ENCODE results near the gene ASNS.

DNA sequence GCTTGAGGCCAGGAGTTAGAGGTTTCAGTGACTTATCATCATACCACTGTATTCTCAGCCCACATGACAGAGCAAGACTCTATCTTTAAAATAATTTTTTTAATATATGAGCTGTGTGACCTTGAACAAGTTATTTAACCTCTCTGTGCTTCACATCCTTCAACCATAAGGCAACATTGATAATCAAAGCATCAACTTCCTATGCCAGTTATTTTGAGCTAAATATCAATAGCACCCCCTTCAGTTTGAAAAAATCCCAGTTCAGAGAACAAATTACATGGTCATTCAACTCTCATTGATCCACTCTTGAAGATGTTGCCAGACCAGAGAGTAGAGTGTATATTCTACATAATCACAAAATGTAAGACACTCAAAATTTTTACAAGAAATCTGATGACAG is 53.0 kb downstream of the ASNS start:
- TF ChIP-seq EMX1 (CRISPR knock-in tag; IDR thresholded peaks at IDR 0.05) (no peak), NR2C2 (CRISPR knock-in tag; IDR thresholded peaks at IDR 0.05) (no peak)
- TF ChIP-seq, protein P1, sequence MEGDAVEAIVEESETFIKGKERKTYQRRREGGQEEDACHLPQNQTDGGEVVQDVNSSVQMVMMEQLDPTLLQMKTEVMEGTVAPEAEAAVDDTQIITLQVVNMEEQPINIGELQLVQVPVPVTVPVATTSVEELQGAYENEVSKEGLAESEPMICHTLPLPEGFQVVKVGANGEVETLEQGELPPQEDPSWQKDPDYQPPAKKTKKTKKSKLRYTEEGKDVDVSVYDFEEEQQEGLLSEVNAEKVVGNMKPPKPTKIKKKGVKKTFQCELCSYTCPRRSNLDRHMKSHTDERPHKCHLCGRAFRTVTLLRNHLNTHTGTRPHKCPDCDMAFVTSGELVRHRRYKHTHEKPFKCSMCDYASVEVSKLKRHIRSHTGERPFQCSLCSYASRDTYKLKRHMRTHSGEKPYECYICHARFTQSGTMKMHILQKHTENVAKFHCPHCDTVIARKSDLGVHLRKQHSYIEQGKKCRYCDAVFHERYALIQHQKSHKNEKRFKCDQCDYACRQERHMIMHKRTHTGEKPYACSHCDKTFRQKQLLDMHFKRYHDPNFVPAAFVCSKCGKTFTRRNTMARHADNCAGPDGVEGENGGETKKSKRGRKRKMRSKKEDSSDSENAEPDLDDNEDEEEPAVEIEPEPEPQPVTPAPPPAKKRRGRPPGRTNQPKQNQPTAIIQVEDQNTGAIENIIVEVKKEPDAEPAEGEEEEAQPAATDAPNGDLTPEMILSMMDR (IDR thresholded peaks at IDR 0.05), result no peak
